HG03159 (cell line): ENCODE measurements around the gene KCNJ1.

ENCODE experiments used
- ATAC-seq: cut with Tn5 transposase; IDR thresholded peaks from one replicate; pipeline ENCODE4 v1.9.1; 2021; ENCODE audit warnings: mild to moderate bottlenecking, moderate library complexity; ENCODE audit not compliant: unreplicated experiment

Gene KCNJ1

DNA sequence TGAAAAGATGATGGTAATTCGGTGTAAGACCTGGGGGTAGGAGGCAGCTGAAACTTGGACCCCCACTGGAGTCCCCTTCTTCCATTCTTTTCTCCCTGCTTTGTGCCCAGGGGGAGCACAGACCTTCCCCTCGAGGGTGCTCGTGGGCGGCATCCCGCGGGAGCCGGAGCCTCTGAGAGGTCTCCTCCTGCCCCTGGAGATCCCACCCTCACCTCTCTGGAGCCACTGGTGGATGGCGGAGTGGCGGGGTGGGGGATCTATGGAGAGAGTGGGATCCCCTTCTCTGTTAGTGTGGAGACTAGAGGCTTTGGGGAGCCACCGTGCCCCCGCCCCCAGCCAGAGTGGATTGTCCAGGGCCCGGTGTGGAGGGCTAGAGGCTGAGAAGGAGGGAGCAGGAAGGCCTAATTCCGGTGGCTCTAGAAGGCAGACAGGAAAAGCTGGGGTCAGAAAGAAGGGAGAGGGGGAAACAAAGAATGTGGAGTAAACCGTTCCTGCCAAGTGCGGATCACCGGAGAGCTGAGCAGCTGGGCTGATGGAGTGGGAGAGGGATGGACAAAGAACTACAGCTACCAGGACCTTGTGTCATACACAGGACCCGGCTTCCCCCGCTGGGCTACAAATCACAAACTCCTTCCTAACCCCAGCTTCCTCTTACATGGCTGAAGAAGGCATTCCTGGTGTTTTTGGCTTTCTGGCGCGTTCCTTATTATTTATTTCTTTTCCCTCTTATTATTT is 41.9 kb downstream of the KCNJ1 start:
- ATAC-seq = no peak

DNA sequence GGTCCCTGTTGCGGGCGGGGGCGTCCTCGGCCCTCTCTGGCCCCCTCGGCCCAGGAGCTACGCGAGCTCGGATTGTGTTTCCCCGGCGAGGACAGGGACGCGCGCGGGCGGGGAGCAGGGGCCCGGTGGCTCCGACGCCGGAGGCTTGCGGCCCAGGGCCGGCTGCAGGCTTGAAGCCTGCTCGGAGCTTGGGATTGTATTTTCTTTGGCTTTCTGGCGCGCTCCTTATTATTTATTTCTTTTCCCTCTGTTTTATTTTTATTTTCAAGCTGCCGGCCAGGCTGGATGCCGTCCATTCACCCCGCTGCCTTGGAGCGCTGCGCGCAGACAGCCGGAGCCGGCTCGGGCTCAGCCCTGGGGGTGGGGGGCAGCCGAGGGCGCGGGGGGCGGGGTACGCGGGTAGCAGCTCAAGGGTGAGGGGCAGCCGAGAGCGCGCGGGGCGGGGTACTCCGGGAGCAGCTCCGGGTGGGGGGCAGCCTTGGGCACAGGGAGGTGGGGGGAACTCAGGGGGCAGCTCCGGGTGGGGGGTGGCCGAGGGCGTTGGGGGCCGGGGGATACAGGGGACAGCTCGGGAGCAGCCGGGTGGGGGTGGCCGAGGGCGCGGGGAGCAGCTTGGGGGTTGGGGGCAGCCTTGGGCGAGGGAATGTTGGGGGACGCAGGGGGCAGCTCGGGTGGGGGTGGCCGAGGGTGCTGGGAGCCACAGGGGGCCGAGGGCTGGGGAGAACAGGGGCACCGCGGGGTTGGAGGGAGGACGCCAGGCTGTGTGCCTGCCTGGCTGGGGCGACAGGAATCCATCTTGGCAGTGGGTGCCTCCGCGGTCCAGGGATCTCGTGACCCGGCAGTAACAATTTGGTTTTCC is 42.7 kb downstream of the KCNJ1 start:
- no peak for ATAC-seq

DNA sequence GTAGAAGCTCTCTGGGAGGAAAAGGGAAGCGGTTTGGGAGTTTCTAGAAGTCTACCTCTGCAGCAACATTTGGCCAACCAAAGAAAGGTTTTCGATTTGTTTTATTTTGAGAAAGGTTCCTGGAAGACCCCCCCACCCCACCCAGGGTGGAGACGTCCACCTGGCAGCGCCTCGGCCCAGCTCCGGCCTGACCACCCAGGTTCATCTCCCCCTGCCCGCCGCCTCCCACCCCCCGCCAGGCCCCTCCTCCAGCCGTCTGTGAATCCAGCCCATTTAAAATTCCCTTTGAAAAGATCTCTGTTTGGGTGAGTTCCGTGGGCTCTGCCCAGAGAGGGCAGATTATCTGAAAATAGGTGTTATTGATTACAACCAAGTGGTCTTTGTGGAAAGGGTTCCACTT is 43.3 kb downstream of the KCNJ1 start:
- no peak for ATAC-seq

DNA sequence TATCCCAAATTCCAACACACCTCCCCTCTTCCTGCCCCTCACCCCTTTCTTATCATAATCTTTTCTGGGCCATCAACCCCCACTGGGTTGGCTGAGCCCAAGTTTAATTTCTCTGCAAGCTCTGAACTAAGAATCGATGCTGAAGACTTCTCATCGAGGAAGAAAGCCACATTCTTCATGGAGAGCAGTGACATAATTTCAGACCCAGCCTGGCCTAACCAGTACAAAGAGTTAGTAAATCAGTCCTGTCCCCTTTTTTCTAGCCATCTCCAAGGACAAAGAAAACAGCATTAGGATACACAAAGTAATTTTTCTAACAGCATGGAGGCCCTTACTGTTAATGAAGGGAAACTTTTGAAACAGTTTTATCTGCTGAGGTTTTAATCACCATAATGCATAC is 45.0 kb downstream of the KCNJ1 start:
- no peak for ATAC-seq

DNA sequence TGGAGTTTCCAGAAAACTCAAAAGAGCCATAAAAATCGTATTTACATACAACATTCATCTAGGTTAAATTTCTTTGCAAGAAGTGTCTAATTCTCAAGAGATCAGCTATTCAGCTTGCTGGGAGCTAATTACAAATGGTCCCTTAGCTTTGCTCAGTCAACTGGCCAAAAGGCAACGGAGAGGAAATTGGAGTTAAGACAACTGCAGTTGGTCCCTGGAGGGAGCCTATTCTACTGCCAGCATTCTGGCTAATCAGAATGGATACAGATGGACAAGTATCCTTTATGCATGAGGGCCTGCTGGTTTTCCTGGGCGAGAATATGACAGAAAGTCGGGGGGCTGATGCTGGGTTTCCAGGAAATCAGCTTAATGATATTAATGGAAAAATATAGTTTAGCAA is 45.5 kb downstream of the KCNJ1 start:
- no peak for ATAC-seq

DNA sequence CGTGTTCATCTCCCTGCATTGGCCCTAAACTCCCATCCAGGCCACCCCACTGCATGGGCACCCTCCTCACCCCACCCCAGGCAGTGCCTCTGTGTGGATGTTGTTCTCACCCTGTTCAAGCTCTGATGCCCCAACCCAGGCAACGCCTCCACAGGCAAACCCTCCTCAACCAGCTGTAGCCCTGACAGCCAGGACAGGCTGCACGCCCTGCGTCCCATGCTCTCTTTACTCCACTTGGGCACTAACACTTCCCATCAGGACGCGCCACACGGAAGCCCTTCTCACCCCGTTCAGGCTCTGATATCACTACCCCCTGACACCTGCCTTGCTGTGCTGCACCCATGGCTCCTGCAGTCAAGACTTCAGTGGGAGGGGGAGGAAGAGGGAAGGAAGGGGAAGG is 47.9 kb downstream of the KCNJ1 start:
- no peak for ATAC-seq

DNA sequence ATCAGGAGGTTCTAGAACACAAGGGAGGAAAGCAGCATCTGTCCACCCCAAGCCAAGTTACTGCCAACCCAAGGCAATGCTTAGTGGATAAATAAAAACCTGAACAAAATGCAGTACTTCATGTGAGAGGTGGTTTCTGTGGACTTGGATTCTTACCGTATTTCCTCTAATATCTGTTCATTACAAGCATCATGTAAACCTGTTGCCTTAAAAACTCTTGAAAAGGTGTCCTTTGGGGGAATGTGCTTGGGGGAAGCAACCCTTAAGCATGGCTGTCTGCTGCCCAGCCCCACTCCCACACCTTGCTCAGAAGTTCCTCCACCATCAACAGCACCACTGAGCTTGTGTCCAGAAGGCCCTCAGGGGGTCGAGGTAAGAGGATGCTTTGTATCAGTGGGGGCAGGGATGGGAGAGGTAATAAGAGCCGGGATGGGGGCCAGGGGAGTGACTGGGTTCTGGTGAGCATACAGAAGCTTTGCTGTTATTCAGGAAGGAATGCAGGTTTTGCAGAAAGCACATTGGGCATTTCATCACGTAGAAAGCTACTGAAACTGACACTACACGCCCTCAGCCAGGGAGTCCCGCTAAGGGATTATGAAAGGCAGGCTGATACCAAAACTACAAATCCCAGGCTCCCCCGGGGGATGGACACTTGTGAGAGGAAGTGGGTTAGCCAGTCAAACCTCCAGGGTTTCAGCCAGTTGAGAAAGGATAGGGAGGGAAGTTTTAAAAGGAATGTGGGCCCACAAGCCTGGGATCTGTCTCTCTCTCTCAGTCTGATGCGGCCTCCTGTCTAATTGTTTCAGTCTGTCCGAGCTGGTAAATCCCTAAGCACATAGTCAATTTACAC is 52.0 kb downstream of the KCNJ1 start:
- ATAC-seq = no peak

DNA sequence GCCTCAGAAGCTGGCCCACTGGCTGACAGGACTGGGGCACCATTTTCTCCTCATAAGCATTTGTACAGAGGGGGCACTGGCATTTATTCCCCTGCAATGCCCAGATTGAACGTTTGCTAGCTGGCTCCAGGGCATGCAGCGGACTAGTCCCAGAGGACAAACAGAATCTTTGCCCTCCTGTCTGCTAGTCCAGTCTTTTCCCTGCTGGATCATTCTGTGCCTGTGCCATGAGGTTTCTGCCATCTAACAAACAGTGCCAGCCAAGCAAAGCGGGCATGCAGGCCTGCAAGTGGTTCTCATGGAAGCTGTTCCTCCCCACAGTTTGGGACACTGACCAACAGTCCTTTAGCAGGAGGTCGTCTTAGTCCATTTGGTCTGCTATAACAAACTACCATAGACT is 53.4 kb downstream of the KCNJ1 start:
- no peak for ATAC-seq

DNA sequence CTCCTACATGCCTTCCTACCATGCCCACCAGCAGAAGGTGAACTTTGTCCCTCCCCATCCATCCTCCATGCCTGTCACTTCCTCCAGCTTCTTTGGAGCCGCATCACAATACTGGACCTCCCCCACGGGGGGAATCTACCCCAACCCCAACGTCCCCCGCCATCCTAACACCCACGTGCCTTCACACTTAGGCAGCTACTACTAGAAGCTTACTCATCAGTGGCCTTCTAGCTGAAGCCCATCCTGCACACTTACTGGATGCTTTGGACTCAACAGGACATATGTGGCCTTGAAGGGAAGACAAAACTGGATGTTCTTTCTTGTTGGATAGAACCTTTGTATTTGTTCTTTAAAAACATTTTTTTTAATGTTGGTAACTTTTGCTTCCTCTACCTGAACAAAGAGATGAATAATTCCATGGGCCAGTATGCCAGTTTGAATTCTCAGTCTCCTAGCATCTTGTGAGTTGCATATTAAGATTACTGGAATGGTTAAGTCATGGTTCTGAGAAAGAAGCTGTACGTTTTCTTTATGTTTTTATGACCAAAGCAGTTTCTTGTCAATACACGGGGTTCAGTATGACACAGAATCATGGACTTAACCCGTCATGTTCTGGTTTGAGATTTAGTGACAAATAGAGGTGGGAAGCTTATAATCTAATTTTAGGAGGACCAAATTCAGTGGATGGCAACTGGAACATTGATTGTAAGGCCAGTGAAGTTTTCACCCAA is 56.1 kb downstream of the KCNJ1 start:
- ATAC-seq = no peak

DNA sequence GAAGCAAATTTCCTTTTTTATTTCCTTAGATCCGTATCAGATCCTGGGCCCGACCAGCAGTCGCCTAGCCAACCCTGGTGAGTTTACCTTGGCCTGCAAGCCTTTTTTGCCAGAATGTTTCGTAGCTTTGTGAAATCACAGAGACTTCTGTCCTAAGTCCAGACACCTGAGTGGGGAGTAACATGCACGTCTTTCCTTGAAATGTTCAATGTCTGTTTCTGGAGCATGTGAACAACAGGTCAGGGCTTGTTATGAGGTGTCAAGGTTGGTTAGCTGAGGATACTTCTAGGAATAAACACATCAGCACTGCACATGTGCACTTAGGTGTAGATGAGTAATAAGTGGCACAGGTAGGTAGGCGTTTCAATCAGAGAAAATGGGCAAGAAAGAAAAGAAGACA is 58.0 kb downstream of the KCNJ1 start:
- ATAC-seq = no peak

DNA sequence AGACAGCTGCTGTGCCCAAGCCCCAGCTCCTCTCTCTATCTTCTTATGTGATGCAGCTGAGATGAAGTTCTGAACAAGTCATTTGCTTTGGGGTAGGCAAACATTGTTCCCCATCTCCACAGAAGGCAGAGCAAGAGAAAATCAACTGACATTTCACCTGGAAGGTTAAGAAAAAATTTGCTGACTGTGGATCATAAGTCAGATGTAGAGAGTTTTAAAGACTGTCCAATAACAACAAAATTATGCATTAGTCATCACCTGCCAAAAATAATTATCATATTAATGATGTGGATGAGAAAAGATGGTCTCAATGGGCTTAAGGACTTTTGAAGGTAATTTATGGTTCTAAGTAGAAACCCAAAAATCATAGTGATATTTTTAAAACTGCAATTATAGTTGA is 59.2 kb downstream of the KCNJ1 start:
- ATAC-seq = no peak

DNA sequence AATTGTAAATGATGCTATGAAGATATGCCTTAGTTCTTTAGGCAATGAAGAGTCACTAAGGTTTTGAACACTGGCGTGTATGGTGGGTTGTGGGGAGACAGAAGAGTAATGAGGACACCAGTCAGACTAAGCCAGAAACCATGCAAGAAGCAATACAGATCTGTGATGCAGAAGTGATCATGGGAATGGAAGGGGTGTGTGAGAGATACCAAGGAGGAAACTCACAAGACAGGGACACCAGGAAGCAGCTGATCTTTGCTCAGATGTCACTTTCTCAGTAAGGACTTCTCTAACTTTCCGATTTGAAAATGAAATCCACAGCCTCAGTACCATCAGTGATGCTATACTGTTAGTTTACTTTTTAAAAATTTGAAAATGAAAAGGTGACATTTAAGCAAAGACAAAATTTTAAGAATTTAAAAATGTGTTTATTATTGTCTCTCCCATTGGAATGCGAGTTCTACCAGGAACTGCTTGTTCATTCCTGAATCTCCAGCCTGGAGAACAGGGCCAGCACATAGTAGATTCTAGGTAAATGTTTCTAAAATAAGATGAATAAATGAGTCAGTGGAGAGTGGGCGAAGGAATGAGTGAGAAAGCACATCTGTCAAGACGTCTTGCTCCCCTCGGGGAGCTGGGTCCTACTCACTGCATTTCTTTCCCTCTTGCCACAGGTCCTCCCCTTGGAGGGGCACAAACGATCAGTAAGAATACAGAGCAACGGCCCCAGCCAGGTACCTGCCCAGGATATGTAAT is 60.4 kb downstream of the KCNJ1 start:
- no peak for ATAC-seq

DNA sequence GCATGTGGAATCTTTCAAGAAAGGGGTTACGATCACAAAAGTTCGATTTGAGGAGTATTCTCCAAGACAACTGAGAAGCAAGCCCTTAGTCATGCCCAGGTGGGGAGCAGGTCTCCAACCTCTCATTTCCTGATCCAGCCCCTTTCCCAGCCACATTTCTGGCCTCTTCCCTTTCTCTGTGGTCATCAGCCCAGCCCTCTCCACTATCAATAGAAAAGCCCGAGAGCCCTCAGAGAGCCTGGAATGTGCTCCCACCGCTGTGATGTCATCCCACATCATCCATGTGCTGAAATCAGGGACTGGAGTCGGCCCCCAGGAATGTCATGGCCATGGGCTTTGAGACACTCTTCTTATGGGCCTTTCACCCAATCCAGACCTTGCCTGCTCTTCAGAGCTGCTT is 62.6 kb downstream of the KCNJ1 start:
- ATAC-seq = no peak

DNA sequence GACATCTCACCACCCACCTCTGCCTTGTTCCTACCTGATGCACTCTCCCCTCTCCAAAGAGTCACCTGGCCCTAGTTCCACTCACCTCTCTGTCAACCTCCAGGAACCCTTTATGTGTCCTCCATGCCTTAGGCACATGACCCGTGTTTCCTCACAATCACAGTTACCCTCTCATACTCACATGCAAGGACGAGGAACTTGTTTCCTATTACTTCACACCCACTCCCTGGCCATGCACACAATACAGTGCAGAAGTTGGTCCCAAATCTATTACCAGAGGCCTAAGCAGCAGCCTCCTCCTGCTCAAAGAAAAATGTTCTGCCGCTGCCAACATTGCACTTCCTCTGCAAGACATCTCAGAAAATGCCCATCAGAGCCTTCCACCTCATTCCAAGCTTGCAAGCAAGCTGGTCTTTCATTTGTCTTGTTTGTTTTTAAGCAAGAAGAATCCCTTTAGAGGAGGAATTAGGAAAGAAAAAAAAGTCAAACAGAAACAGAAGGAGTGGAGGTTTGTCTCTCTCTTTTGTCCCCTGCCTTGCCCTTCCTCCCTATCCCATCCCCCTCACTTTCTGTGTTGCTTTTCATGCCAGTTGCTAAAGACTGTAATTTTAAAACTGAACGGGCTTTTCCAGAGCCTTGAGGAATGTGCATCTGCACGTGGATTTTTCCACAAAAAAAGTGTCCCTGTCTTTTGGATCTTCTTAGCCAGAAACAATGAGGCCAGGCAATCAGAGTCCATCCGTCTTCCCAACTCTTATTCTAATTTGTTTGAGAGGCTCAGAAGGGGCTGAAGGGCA is 63.4 kb downstream of the KCNJ1 start:
- no peak for ATAC-seq

DNA sequence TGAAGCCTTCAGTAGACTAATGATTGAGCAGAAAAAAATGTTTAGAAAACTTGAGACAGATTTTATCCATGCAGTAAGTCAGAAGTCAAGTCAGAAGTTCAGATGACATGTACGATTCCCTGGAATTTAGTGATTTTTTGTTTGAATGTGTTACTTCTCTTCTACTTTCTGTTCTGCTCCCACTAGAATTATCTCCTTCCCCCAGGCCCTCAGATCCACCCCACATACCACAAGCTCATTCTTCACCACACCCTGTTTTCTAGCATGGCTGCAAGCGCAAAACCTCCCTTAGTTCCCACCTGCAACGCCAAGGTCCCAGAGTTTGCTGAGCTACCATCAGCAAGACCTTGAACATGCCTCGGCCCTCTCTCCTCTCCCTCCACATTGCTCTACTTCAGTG is 64.1 kb downstream of the KCNJ1 start:
- no peak for ATAC-seq

DNA sequence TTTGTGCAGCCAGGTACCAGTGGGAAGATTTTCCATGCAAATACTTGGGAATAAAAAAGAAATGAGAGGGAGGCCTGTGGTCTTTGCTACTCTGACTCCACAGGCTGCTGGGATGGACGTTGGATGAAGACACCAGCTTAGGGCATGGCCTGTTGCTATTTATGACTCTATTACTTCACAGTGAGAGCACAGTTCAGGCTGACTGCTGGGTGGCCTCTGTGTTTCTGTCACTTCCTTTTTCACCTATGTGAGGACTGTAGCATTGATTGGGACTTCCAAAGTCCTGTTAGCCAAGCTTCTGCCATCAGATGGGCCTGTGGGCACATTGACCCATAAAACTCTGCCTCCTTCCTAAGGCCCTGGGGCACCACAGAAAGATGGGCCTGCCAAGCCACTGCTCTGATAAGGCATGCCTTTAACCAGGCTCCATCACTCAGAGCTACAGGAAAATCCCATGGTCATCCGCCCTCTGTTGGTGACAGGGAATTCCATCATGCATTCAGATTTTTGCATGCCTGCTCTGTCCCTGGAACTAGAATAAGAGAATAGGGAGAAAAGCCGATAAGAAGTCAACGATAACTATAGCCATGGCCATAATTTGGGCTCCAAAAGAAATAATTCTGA is 64.6 kb downstream of the KCNJ1 start:
- no peak for ATAC-seq

DNA sequence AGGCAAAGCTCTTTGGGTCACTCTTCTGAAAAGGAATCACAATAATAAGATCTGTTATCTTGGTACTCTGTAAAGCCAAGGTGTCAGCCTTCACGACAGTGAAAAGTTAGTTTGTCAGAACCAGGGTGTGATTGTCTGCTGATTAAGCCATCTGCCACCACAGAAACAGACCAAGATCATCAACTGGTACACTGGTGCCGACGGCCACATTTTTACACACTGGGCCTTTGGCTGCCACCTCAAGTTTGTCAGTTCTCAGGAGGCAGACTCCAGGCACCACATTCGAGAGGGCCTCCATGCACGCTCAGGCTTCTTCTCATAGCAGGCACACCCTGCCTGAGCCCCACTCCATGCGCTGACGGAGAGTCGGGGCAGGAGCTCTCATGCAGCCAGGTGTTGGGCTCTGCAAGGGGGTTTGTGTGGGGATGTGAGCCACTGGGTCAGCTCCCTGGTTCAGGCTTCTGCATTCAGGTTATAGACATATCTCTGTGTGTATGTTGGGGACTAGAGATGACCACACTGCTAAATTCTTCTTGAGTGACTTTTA is 66.2 kb downstream of the KCNJ1 start:
- no peak for ATAC-seq

DNA sequence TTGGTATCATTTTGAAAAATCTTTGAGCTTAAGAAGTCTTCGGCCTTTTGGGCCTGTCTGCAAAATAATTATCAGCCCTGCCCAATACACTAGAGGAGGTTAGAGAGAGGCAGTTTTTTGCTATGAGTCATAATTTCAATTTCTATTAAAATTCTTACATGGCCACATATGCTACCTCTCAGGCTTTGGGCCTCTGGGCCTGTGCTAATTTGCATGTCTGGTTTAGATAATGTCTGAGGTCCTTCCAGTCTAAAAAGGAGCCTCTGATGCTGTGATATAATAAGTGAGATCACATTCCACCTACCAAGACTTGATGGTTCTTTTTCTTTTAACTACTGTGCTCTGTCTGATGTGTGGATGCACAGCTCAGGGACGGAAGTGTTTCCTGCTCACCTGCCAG is 70.8 kb downstream of the KCNJ1 start:
- peak; percentile 98 for ATAC-seq

DNA sequence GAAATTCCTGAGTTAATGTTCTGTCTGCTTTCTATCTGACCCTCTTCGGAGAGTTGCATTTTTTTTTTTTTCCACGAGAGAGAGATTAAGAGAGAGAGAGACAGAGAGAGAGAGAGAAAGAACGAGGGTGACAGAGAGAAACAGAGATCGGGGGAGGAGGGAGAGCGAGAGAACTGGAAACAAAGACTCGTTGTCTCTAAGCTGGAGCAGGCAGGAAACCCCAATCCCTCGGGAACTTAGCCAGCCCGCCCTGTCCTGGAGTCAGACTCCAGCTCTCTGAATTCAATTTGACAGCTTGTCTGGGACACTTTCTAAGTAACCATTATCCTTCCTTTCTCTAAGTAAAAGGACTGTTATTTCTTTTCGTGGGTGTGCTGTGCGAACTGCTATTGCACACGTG is 76.9 kb downstream of the KCNJ1 start:
- ATAC-seq = no peak
